ENCODE results near the gene MCOLN2.
"Not testable (repeated sequence)": the region's sequence is repeated elsewhere in the genome, so short reads cannot be mapped to it uniquely, and the experiment has no call there.

The MCOLN2 gene

GRCh38 chr1:84929581-84929980 is 67.3 kb downstream of the MCOLN2 start:
- no peak overlapping the region for H3K27ac ChIP-seq (ENCODE audit: insufficient read depth, low read length, poor library complexity, severe bottlenecking)
- no peak overlapping the region for H3K4me3 ChIP-seq (ENCODE audit: insufficient read depth, low read depth, low read length, poor library complexity, severe bottlenecking)
- H3K36me3 ChIP-seq (ENCODE audit: control insufficient read depth, insufficient read depth, low read length) = no peaks in the 10 kb centered on the region
- DNase-seq = no peak
- H3K27me3 ChIP-seq (replicated peaks; ENCODE audit: control insufficient read depth, insufficient read depth, low read length, poor library complexity, severe bottlenecking) = no peaks in the 10 kb centered on the region
- H3K9me3 ChIP-seq (ENCODE audit: control insufficient read depth, low read length) = no peaks in the 10 kb centered on the region
- H3K4me1 ChIP-seq (ENCODE audit: control insufficient read depth, insufficient read depth, low read length, poor library complexity, severe bottlenecking) = peaks cover 3% of the 10 kb centered on the region

GRCh38 chr1:84928979-84929378 is 67.9 kb downstream of the MCOLN2 start:
- DNase-seq = no peak
- Histone ChIP-seq H3K9me3 (ENCODE audit: control insufficient read depth, low read length) (no peaks in the 10 kb centered on the region), H3K36me3 (ENCODE audit: control insufficient read depth, insufficient read depth, low read length) (no peaks in the 10 kb centered on the region), H3K4me1 (ENCODE audit: control insufficient read depth, insufficient read depth, low read length, poor library complexity, severe bottlenecking) (peaks cover 3% of the 10 kb centered on the region), H3K27me3 (replicated peaks; ENCODE audit: control insufficient read depth, insufficient read depth, low read length, poor library complexity, severe bottlenecking) (no peaks in the 10 kb centered on the region), H3K4me3 (ENCODE audit: insufficient read depth, low read depth, low read length, poor library complexity, severe bottlenecking) (no peak overlapping the region), H3K27ac (ENCODE audit: insufficient read depth, low read length, poor library complexity, severe bottlenecking) (no peak overlapping the region)

- H3K27me3 ChIP-seq (replicated peaks; ENCODE audit: control insufficient read depth, insufficient read depth, low read length, poor library complexity, severe bottlenecking) = no peaks in the 10 kb centered on the region
- H3K27ac ChIP-seq (ENCODE audit: insufficient read depth, low read length, poor library complexity, severe bottlenecking) = no peak overlapping the region
- no peak overlapping the region for H3K4me3 ChIP-seq (ENCODE audit: insufficient read depth, low read depth, low read length, poor library complexity, severe bottlenecking)
- H3K9me3 ChIP-seq (ENCODE audit: control insufficient read depth, low read length) = no peaks in the 10 kb centered on the region
- no peaks in the 10 kb centered on the region for H3K36me3 ChIP-seq (ENCODE audit: control insufficient read depth, insufficient read depth, low read length)
- no peaks in the 10 kb centered on the region for H3K4me1 ChIP-seq (ENCODE audit: control insufficient read depth, insufficient read depth, low read length, poor library complexity, severe bottlenecking)
- DNase-seq = no peak
Measured at GRCh38 chr1:84923317-84923716, 73.6 kb downstream of the MCOLN2 start.

GRCh38 chr1:84920159-84920558 is 76.8 kb downstream of the MCOLN2 start:
- Histone ChIP-seq H3K4me1 (ENCODE audit: control insufficient read depth, insufficient read depth, low read length, poor library complexity, severe bottlenecking) (no peaks in the 10 kb centered on the region), H3K36me3 (ENCODE audit: control insufficient read depth, insufficient read depth, low read length) (no peaks in the 10 kb centered on the region), H3K9me3 (ENCODE audit: control insufficient read depth, low read length) (no peaks in the 10 kb centered on the region), H3K4me3 (ENCODE audit: insufficient read depth, low read depth, low read length, poor library complexity, severe bottlenecking) (no peak overlapping the region), H3K27ac (ENCODE audit: insufficient read depth, low read length, poor library complexity, severe bottlenecking) (no peak overlapping the region), H3K27me3 (replicated peaks; ENCODE audit: control insufficient read depth, insufficient read depth, low read length, poor library complexity, severe bottlenecking) (no peaks in the 10 kb centered on the region)
- no peak for DNase-seq

- no peaks in the 10 kb centered on the region for H3K4me1 ChIP-seq (ENCODE audit: control insufficient read depth, insufficient read depth, low read length, poor library complexity, severe bottlenecking)
- H3K27me3 ChIP-seq (replicated peaks; ENCODE audit: control insufficient read depth, insufficient read depth, low read length, poor library complexity, severe bottlenecking) = no peaks in the 10 kb centered on the region
- no peaks in the 10 kb centered on the region for H3K36me3 ChIP-seq (ENCODE audit: control insufficient read depth, insufficient read depth, low read length)
- no peak overlapping the region for H3K27ac ChIP-seq (ENCODE audit: insufficient read depth, low read length, poor library complexity, severe bottlenecking)
- H3K4me3 ChIP-seq (ENCODE audit: insufficient read depth, low read depth, low read length, poor library complexity, severe bottlenecking) = no peak overlapping the region
- DNase-seq = no peak
- no peaks in the 10 kb centered on the region for H3K9me3 ChIP-seq (ENCODE audit: control insufficient read depth, low read length)
Measured at GRCh38 chr1:84919461-84919970, 77.4 kb downstream of the MCOLN2 start.

- no peak overlapping the region for H3K4me3 ChIP-seq (ENCODE audit: insufficient read depth, low read depth, low read length, poor library complexity, severe bottlenecking)
- H3K27me3 ChIP-seq (replicated peaks; ENCODE audit: control insufficient read depth, insufficient read depth, low read length, poor library complexity, severe bottlenecking) = no peaks in the 10 kb centered on the region
Measured at GRCh38 chr1:84918726-84919336, 78.1 kb downstream of the MCOLN2 start.

GRCh38 chr1:84916897-84917296 is 80.0 kb downstream of the MCOLN2 start:
- Histone ChIP-seq H3K4me1 (ENCODE audit: control insufficient read depth, insufficient read depth, low read length, poor library complexity, severe bottlenecking) (no peaks in the 10 kb centered on the region), H3K27me3 (replicated peaks; ENCODE audit: control insufficient read depth, insufficient read depth, low read length, poor library complexity, severe bottlenecking) (no peaks in the 10 kb centered on the region), H3K9me3 (ENCODE audit: control insufficient read depth, low read length) (no peaks in the 10 kb centered on the region), H3K36me3 (ENCODE audit: control insufficient read depth, insufficient read depth, low read length) (no peaks in the 10 kb centered on the region), H3K4me3 (ENCODE audit: insufficient read depth, low read depth, low read length, poor library complexity, severe bottlenecking) (no peak overlapping the region), H3K27ac (ENCODE audit: insufficient read depth, low read length, poor library complexity, severe bottlenecking) (no peak overlapping the region)
- no peak for DNase-seq

More at GRCh38 chr1:84918726-84919336, 78.1 kb downstream of the MCOLN2 start:
- H3K9me3 ChIP-seq (ENCODE audit: control insufficient read depth, low read length) = no peaks in the 10 kb centered on the region
- H3K4me1 ChIP-seq (ENCODE audit: control insufficient read depth, insufficient read depth, low read length, poor library complexity, severe bottlenecking) = no peaks in the 10 kb centered on the region
- H3K36me3 ChIP-seq (ENCODE audit: control insufficient read depth, insufficient read depth, low read length) = no peaks in the 10 kb centered on the region
- DNase-seq = no peak
- no peak overlapping the region for H3K27ac ChIP-seq (ENCODE audit: insufficient read depth, low read length, poor library complexity, severe bottlenecking)

- DNase-seq = no peak
Measured at GRCh38 chr1:84913555-84913892, 83.4 kb downstream of the MCOLN2 start.

GRCh38 chr1:84912726-84913554 is 84.0 kb downstream of the MCOLN2 start:
- H3K9me3 ChIP-seq (ENCODE audit: control insufficient read depth, low read length) = no peaks in the 10 kb centered on the region
- no peak overlapping the region for H3K4me3 ChIP-seq (ENCODE audit: insufficient read depth, low read depth, low read length, poor library complexity, severe bottlenecking)
- H3K36me3 ChIP-seq (ENCODE audit: control insufficient read depth, insufficient read depth, low read length) = no peaks in the 10 kb centered on the region
- H3K27me3 ChIP-seq (replicated peaks; ENCODE audit: control insufficient read depth, insufficient read depth, low read length, poor library complexity, severe bottlenecking) = no peaks in the 10 kb centered on the region
- H3K27ac ChIP-seq (ENCODE audit: insufficient read depth, low read length, poor library complexity, severe bottlenecking) = no peak overlapping the region
- H3K4me1 ChIP-seq (ENCODE audit: control insufficient read depth, insufficient read depth, low read length, poor library complexity, severe bottlenecking) = no peaks in the 10 kb centered on the region
- DNase-seq = no peak

More at GRCh38 chr1:84913555-84913892, 83.4 kb downstream of the MCOLN2 start:
- Histone ChIP-seq H3K9me3 (ENCODE audit: control insufficient read depth, low read length) (no peaks in the 10 kb centered on the region), H3K4me3 (ENCODE audit: insufficient read depth, low read depth, low read length, poor library complexity, severe bottlenecking) (no peak overlapping the region), H3K4me1 (ENCODE audit: control insufficient read depth, insufficient read depth, low read length, poor library complexity, severe bottlenecking) (no peaks in the 10 kb centered on the region), H3K27ac (ENCODE audit: insufficient read depth, low read length, poor library complexity, severe bottlenecking) (no peak overlapping the region), H3K27me3 (replicated peaks; ENCODE audit: control insufficient read depth, insufficient read depth, low read length, poor library complexity, severe bottlenecking) (no peaks in the 10 kb centered on the region), H3K36me3 (ENCODE audit: control insufficient read depth, insufficient read depth, low read length) (no peaks in the 10 kb centered on the region)

GRCh38 chr1:84908746-84909464 is 88.0 kb downstream of the MCOLN2 start:
- not testable (repeated sequence) for H3K4me1 ChIP-seq (ENCODE audit: control insufficient read depth, insufficient read depth, low read length, poor library complexity, severe bottlenecking); H3K27me3 ChIP-seq (replicated peaks; ENCODE audit: control insufficient read depth, insufficient read depth, low read length, poor library complexity, severe bottlenecking); H3K4me3 ChIP-seq (ENCODE audit: insufficient read depth, low read depth, low read length, poor library complexity, severe bottlenecking); DNase-seq; H3K9me3 ChIP-seq (ENCODE audit: control insufficient read depth, low read length); H3K27ac ChIP-seq (ENCODE audit: insufficient read depth, low read length, poor library complexity, severe bottlenecking); H3K36me3 ChIP-seq (ENCODE audit: control insufficient read depth, insufficient read depth, low read length)
